Upper lobe of left lung (tissue), 6 donors: ENCODE data around the gene PALLD. TPM values are rescaled to one million over a fixed set of nuclear protein-coding genes. Genes with fewer than 3 reads are reported as not detected.

Source experiments
- ATAC-seq, 2 donors: fragments of 200-7000 bp; cut with Tn5 transposase; one replicate each; pipeline ENCODE4 v1.9.1; 2022; ENCODE audit warnings: mild to moderate bottlenecking in 2 of 2, moderate library complexity in 2 of 2; ENCODE audit not compliant: low FRiP score in 2 of 2
- DNase-seq, 2 donors: peaks; one replicate each; pipeline ENCODE4 v3.0.0-alpha.2; 2019 to 2020
- H3K27ac ChIP-seq, 4 donors: fragments of 200-600 bp; sonication (generic); one replicate each; pipeline ENCODE4 v1.5.1; 2016 to 2019
- H3K27me3 ChIP-seq, 4 donors: fragments of 200-600 bp; sonication (generic); one replicate each; pipeline ENCODE4 v1.5.1; 2017 to 2019
- H3K36me3 ChIP-seq, 4 donors: fragments of 200-600 bp; sonication (generic); one replicate each; pipeline ENCODE4 v1.5.1; 2016 to 2019
- H3K4me1 ChIP-seq, 4 donors: fragments of 200-600 bp; sonication (generic); one replicate each; pipeline ENCODE4 v1.5.1; 2018 to 2019
- H3K4me3 ChIP-seq, 4 donors: fragments of 200-600 bp; sonication (generic); one replicate each; pipeline ENCODE4 v1.5.1; 2017 to 2019; ENCODE audit warnings: mild to moderate bottlenecking in 2 of 4, moderate library complexity in 1 of 4
- H3K9me3 ChIP-seq, 4 donors: fragments of 200-600 bp; sonication (generic); one replicate each; pipeline ENCODE4 v1.5.1; 2018 to 2019
- EP300 ChIP-seq, 4 donors: sonication (generic); formaldehyde crosslinking; IDR thresholded peaks; one replicate each; pipeline ENCODE4 v1.5.1; 2017; ENCODE audit warnings: antibody characterized with exemption in 4 of 4, control low read depth in 2 of 4
- POLR2A ChIP-seq, 4 donors: fragments of 450-650 bp; IDR thresholded peaks; one replicate each; pipeline ENCODE4 v1.5.1; 2016 to 2017; ENCODE audit warnings: antibody characterized with exemption in 4 of 4, mild to moderate bottlenecking in 2 of 4
- POLR2AphosphoS5 ChIP-seq, 2 donors: sonication (generic); formaldehyde crosslinking; IDR thresholded peaks; one replicate each; pipeline ENCODE4 v1.5.1; 2017; ENCODE audit warnings: antibody characterized with exemption in 2 of 2
- WGBS, 2 donors: methylation state at CpG; one replicate each; pipeline ENCODE4 v1.1.5; 2017 to 2018; 5-methylcytosine and 5-hydroxymethylcytosine counted together
- total RNA-seq, 6 donors: library from RNA; depleted of rRNA in 4 of 6; stranded (reverse); fragments of >200 nt in 4 of 6; gene quantifications; one replicate each; pipeline versions ENCODE4 v1.1.0 to v1.2.1, GENCODE V29; 2016 to 2021
- TF ChIP-seq, protein P1 (sequence below), 6 experiments: fragments of 450-650 bp in 4 of 6; fragments of 200-600 bp in 2 of 6; sonication (generic) in 2 of 6; IDR thresholded peaks; one replicate each; pipeline ENCODE4 v1.5.1; 2016 to 2019; ENCODE audit warnings: antibody characterized with exemption in 6 of 6
- donor health status: DM: no; HTN: no; CAD: no; lungs with moderate emphysema.
- donor health status: DM: no; HTN: yes; CAD: no; lungs with severe emphysema.

The PALLD gene
- total RNA-seq, 6 donors from 2014 or later = 63.9 to 175 (median 134) TPM

DNA sequence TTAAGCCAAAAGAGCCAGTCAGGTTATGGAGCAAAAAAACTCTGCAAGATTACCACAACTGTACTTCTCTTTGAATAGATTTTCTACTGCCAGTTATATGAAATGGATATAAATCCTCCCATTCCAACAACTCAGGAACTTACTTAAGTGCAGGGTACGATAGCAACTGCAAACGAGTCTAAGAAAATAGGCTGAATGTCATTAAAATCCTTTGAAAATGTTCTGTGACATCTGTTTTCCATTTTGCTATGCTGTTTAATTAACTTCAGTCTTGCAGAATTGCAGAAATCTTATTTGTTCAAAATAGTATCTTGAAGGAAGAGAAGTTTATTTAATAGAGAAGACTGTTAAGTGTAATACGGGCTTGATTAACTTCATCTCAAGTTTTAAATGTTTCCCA is 243.8 kb downstream of the PALLD start:
- no peak for DNase-seq
- TF ChIP-seq EP300 (IDR thresholded peaks at IDR 0.05) (no peak), POLR2AphosphoS5 (IDR thresholded peaks at IDR 0.05) (no peak), POLR2A (IDR thresholded peaks at IDR 0.05) (no peak)
- TF ChIP-seq, protein P1, sequence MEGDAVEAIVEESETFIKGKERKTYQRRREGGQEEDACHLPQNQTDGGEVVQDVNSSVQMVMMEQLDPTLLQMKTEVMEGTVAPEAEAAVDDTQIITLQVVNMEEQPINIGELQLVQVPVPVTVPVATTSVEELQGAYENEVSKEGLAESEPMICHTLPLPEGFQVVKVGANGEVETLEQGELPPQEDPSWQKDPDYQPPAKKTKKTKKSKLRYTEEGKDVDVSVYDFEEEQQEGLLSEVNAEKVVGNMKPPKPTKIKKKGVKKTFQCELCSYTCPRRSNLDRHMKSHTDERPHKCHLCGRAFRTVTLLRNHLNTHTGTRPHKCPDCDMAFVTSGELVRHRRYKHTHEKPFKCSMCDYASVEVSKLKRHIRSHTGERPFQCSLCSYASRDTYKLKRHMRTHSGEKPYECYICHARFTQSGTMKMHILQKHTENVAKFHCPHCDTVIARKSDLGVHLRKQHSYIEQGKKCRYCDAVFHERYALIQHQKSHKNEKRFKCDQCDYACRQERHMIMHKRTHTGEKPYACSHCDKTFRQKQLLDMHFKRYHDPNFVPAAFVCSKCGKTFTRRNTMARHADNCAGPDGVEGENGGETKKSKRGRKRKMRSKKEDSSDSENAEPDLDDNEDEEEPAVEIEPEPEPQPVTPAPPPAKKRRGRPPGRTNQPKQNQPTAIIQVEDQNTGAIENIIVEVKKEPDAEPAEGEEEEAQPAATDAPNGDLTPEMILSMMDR (IDR thresholded peaks at IDR 0.05) = no peak
- Histone ChIP-seq H3K27me3 (no peaks in the 10 kb centered on the region), H3K27ac (no peak overlapping the region), H3K4me1 (peaks cover 0 to 10% (median 5%) of the 10 kb centered on the region in 4 donors), H3K4me3 (no peak overlapping the region), H3K36me3 (no peaks in the 10 kb centered on the region), H3K9me3 (no peaks in the 10 kb centered on the region)
- no peak for ATAC-seq
- 79 to 88% methylated on average over 3 of the region's 3 CpGs for WGBS, 2 donors

DNA sequence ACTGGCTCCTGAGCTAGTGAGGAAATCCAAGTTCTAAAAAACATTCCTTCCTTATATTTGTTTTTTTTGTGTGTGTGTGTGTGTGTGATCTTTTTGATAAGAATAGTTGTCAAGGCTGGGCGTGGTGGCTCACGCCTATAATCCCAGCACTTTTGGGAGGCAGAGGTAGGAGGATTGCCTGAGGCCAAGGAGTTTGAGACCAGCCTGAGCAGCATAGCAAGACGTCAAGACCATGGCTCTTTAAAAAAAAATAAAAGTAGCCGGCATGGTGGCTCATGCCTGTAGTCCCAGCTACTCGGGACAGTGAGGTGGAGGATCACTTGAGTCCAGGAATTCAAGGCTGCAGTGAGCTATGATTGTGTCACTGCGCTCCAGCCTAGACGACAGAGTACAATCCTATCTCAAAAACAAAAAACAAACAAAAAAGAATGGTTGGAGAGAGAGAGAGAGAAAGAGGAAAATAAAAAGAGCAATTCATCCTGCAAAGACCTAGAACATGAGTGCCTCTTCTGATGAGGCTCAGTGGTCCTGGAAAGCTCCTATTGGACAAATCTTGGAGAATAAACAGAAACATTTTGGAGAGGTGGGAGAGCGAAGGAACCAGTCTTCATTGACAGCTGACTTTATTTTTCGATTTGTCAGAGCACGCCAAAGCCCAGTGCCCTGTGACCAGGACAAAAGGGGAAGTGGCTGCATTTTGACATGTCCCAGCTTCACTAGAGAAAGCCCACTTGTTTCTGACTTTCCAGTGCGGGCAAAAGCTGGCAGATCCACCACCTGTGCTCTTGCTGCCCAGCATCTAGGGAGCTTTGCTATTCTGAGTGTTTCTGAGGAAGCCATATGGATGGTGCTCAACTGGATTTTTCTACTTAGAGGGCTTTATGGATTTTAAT is 244.7 kb downstream of the PALLD start:
- Histone ChIP-seq H3K27me3 (no peaks in the 10 kb centered on the region), H3K9me3 (no peaks in the 10 kb centered on the region), H3K27ac (peak overlapping the region in 1 of 4 donors; percentile 2), H3K4me3 (no peak overlapping the region), H3K4me1 (peaks cover 0 to 10% (median 5%) of the 10 kb centered on the region in 4 donors), H3K36me3 (no peaks in the 10 kb centered on the region)
- TF ChIP-seq POLR2A (IDR thresholded peaks at IDR 0.05) = no peak
- DNase-seq = peak in 1 of 2 donors; percentile 44
- 59 to 73% methylated on average over 11 of the region's 11 CpGs for WGBS, 2 donors
- peak in 1 of 2 donors; percentile 74 for ATAC-seq

DNA sequence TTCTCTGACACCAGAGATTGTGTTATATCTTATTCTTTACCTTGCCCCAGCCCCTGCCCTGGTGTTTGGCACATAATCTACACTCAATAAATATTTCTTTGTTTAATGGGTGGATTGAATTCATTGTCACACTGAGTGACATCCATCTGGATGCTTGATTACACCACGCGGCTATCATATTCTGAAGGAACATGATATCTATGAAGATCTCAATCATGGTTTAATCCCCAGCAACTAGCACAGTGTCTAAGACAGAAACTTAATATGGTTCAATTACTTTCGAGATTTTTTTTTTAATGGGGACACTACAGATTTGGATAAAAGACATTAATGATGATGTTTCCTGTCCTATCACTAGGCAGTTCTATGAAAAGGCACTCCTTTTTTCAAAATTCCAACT is 246.3 kb downstream of the PALLD start:
- no peak for DNase-seq
- no peaks in the 10 kb centered on the region for H3K27me3 ChIP-seq
- ATAC-seq = no peak
- 90 to 92% methylated on average over 3 of the region's 3 CpGs for WGBS, 2 donors
- H3K4me3 ChIP-seq = no peak overlapping the region
- H3K27ac ChIP-seq = no peak overlapping the region
- no peaks in the 10 kb centered on the region for H3K36me3 ChIP-seq
- H3K4me1 ChIP-seq = peaks cover 0 to 10% (median 5%) of the 10 kb centered on the region in 4 donors
- no peaks in the 10 kb centered on the region for H3K9me3 ChIP-seq
- no peak for TF ChIP-seq POLR2AphosphoS5 (IDR thresholded peaks at IDR 0.05)
- TF ChIP-seq EP300 (IDR thresholded peaks at IDR 0.05) = no peak

DNA sequence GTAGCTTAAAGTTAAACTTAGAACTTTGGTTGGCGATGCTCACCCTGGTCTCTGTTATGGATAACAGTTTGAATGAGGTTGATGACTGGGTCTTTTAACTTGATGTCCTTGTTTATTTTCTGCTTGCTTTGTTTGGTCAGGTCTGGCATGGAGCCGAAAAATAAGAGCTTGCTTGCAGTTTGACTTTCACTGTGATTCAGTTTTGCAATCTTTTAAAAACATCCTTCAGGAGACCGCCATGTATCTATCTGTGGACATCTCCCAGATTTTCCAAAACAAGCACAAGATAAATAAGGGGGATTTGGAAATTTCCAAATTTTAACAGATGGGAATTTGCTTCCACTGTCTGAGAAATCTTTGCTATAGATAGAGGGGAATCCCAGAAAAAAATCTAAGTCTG is 246.7 kb downstream of the PALLD start:
- no peak for ATAC-seq

DNA sequence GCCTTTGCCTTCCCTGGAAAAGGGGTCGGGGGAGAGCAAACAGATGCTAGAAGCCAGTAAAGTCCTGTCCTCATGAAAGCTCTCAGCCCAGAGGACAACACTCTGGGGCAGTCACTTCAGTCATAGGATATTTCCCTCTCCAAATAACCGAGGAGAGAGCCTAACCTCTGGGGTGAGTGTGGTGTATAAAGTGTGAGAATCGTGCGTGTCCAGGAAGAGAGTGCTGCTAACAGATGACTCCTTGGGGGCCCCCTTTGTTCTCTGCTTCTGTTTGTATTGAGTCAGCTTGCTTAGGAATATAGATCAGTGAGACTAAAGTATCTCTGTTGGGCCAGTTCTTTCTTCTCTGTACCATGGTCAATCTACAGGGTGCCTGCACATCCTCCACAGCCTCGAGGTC is 247.2 kb downstream of the PALLD start:
- H3K36me3 ChIP-seq = no peaks in the 10 kb centered on the region
- 45 to 64% methylated on average over 5 of the region's 5 CpGs for WGBS, 2 donors
- H3K4me3 ChIP-seq = no peak overlapping the region
- DNase-seq = no peak
- peak overlapping the region in 3 of 4 donors; percentile 6 to 44 (median 44) for H3K27ac ChIP-seq
- no peaks in the 10 kb centered on the region for H3K9me3 ChIP-seq
- no peak for ATAC-seq
- peaks cover 0 to 10% (median 5%) of the 10 kb centered on the region in 4 donors for H3K4me1 ChIP-seq
- no peaks in the 10 kb centered on the region for H3K27me3 ChIP-seq
- TF ChIP-seq EP300 (IDR thresholded peaks at IDR 0.05) = no peak
- TF ChIP-seq POLR2A (IDR thresholded peaks at IDR 0.05) = no peak
- TF ChIP-seq POLR2AphosphoS5 (IDR thresholded peaks at IDR 0.05) = no peak
- TF ChIP-seq, protein P1 (IDR thresholded peaks at IDR 0.05) = no peak

More for the DNA sequence above, 246.7 kb downstream of the PALLD start:
- no peaks in the 10 kb centered on the region for H3K27me3 ChIP-seq
- WGBS, 2 donors = 41 to 60% methylated on average over 3 of the region's 3 CpGs
- DNase-seq = no peak
- no peaks in the 10 kb centered on the region for H3K36me3 ChIP-seq
- TF ChIP-seq POLR2A (IDR thresholded peaks at IDR 0.05) (no peak), EP300 (IDR thresholded peaks at IDR 0.05) (no peak), POLR2AphosphoS5 (IDR thresholded peaks at IDR 0.05) (no peak)
- TF ChIP-seq, protein P1 (IDR thresholded peaks at IDR 0.05) = no peak
- peak overlapping the region in 3 of 4 donors; percentile 6 to 44 (median 44) for H3K27ac ChIP-seq
- H3K4me3 ChIP-seq = no peak overlapping the region
- H3K4me1 ChIP-seq = peaks cover 0 to 10% (median 5%) of the 10 kb centered on the region in 4 donors
- H3K9me3 ChIP-seq = no peaks in the 10 kb centered on the region
